ENCODE data around the gene MAPK10.

GRCh38 chr4:86333236-86333635, 26.6 kb downstream of the MAPK10 start:
- TF ChIP-seq FOXM1 (IDR thresholded peaks at IDR 0.05; ENCODE audit: borderline replicate concordance, low read depth) (no peak), TAF1 (IDR thresholded peaks at IDR 0.05; ENCODE audit: low read depth) (no peak), REST (IDR thresholded peaks at IDR 0.05; ENCODE audit: low read depth) (no peak), YY1 (IDR thresholded peaks at IDR 0.05; ENCODE audit: low read depth) (no peak), EP300 (IDR thresholded peaks at IDR 0.05; ENCODE audit: borderline replicate concordance) (no peak), MAX (IDR thresholded peaks at IDR 0.05) (no peak), RAD21 (IDR thresholded peaks at IDR 0.05; ENCODE audit: low read depth) (no peak), TEAD4 (IDR thresholded peaks at IDR 0.05) (no peak), NFIC (IDR thresholded peaks at IDR 0.05) (no peak), CEBPB (IDR thresholded peaks at IDR 0.05) (no peak), USF1 (IDR thresholded peaks at IDR 0.05) (no peak), EGR1 (IDR thresholded peaks at IDR 0.05) (no peak), TCF12 (IDR thresholded peaks at IDR 0.05; ENCODE audit: low read depth) (no peak), CREB1 (IDR thresholded peaks at IDR 0.05; ENCODE audit: low read depth) (no peak)

All from Ishikawa (cell line).